Measurements from ENCODE around the gene SURF1. TPM values are rescaled to one million over a fixed set of nuclear protein-coding genes. Genes with fewer than 3 reads are reported as not detected.

SURF1 gene
- total RNA-seq, 4 donors from 2014 or later = 46.0 to 53.4 (median 49.8) TPM

- Histone ChIP-seq H3K9me3 (no peaks in the 10 kb centered on the region), H3K27ac (peak overlapping the region in 3 of 4 donors; percentile 4 to 50 (median 31)), H3K4me1 (peaks cover 0 to 16% (median 10%) of the 10 kb centered on the region in 3 donors), H3K36me3 (peaks cover 0 to 82% of the 10 kb centered on the region in 2 donors), H3K27me3 (no peaks in the 10 kb centered on the region), H3K4me3 (no peak overlapping the region)
- ATAC-seq = peak; percentile 75
- WGBS, 2 donors (ENCODE audit: low coverage in 1 of 2) = 60% methylated on average over 1 of the region's 15 CpGs; no CpG with 5 or more reads in 1 of the 2 donors
- TF ChIP-seq POLR2A (IDR thresholded peaks at IDR 0.05) (no peak), CTCF (IDR thresholded peaks at IDR 0.05) (no peak)
Measured at GRCh38 chr9:133341369-133342068, 14.8 kb downstream of the SURF1 start.

- Histone ChIP-seq H3K27ac (peak overlapping the region in 3 of 4 donors; percentile 7 to 50 (median 31)), H3K4me1 (peaks cover 0 to 14% (median 6%) of the 10 kb centered on the region in 3 donors), H3K27me3 (no peaks in the 10 kb centered on the region), H3K9me3 (no peaks in the 10 kb centered on the region), H3K36me3 (peaks cover 0 to 78% of the 10 kb centered on the region in 2 donors), H3K4me3 (no peak overlapping the region)
- no peak for ATAC-seq
- 79% methylated on average over 9 of the region's 13 CpGs; no CpG with 5 or more reads in 1 of the 2 donors for WGBS, 2 donors (ENCODE audit: low coverage in 1 of 2)
- TF ChIP-seq POLR2A (IDR thresholded peaks at IDR 0.05) = no peak
- no peak for TF ChIP-seq CTCF (IDR thresholded peaks at IDR 0.05)
- TF ChIP-seq POLR2AphosphoS5 (IDR thresholded peaks at IDR 0.05) = no peak
- TF ChIP-seq EP300 (IDR thresholded peaks at IDR 0.05) = no peak
Measured at GRCh38 chr9:133340916-133341315, 15.4 kb downstream of the SURF1 start.

- peaks cover 0 to 71% of the 10 kb centered on the region in 2 donors for H3K36me3 ChIP-seq
- peak overlapping the region in 2 of 4 donors; percentile 31 to 50 for H3K27ac ChIP-seq
- no peak overlapping the region for H3K4me3 ChIP-seq
- H3K4me1 ChIP-seq = peaks cover 0 to 14% (median 6%) of the 10 kb centered on the region in 3 donors
- no peaks in the 10 kb centered on the region for H3K27me3 ChIP-seq
- 42% methylated on average over 2 of the region's 3 CpGs; no CpG with 5 or more reads in 1 of the 2 donors for WGBS, 2 donors (ENCODE audit: low coverage in 1 of 2)
- H3K9me3 ChIP-seq = no peaks in the 10 kb centered on the region
- no peak for TF ChIP-seq CTCF (IDR thresholded peaks at IDR 0.05)
- TF ChIP-seq POLR2AphosphoS5 (IDR thresholded peaks at IDR 0.05) = no peak
- no peak for TF ChIP-seq POLR2A (IDR thresholded peaks at IDR 0.05)
- ATAC-seq = no peak
Measured at GRCh38 chr9:133340256-133340655, 16.0 kb downstream of the SURF1 start.

- TF ChIP-seq CTCF (IDR thresholded peaks at IDR 0.05) = no peak
- TF ChIP-seq POLR2A (IDR thresholded peaks at IDR 0.05) = no peak
- TF ChIP-seq POLR2AphosphoS5 (IDR thresholded peaks at IDR 0.05) = no peak
- TF ChIP-seq EP300 (IDR thresholded peaks at IDR 0.05) = no peak
- ATAC-seq = no peak
- no peak overlapping the region for H3K27ac ChIP-seq
- H3K9me3 ChIP-seq = no peaks in the 10 kb centered on the region
- 73 to 80% methylated on average over 5 of the region's 5 CpGs for WGBS, 2 donors (ENCODE audit: low coverage in 1 of 2)
- peaks cover 0 to 65% of the 10 kb centered on the region in 2 donors for H3K36me3 ChIP-seq
- no peaks in the 10 kb centered on the region for H3K27me3 ChIP-seq
- peaks cover 4 to 20% (median 12%) of the 10 kb centered on the region in 3 donors for H3K4me1 ChIP-seq
- no peak overlapping the region for H3K4me3 ChIP-seq
Measured at GRCh38 chr9:133339641-133340040, 16.6 kb downstream of the SURF1 start.

All from gastroesophageal sphincter (tissue), 4 donors.